ENCODE data around the gene QKI.

The QKI gene

GRCh38 chr6:163489584-163489983, 75.1 kb downstream of the QKI start:
- H4K91ac ChIP-seq (ENCODE audit: low read depth, low read length, poor library complexity): no peak overlapping the region
- H3K27ac ChIP-seq (replicated peaks; ENCODE audit: low read length): no peak overlapping the region
- no peak overlapping the region for H2AK5ac ChIP-seq (ENCODE audit: low read depth, low read length)
- no peaks in the 10 kb centered on the region for H3K79me1 ChIP-seq (ENCODE audit: low read depth, low read length)
- no peak overlapping the region for H2BK15ac ChIP-seq (ENCODE audit: low read length)
- no CpG with 5 or more reads among the region's 1 CpG for WGBS, 2 donors (ENCODE audit: extremely low coverage in 2 of 2, insufficient read length in 2 of 2, insufficient replicate concordance in 1 of 2)
- H3K27me3 ChIP-seq (ENCODE audit: control insufficient read depth in 3 of 3, insufficient read depth in 3 of 3, low read depth in 1 of 3, low read length in 3 of 3): no peaks in the 10 kb centered on the region
- no peaks in the 10 kb centered on the region for H3K9me3 ChIP-seq (replicated peaks in 1 of 2; ENCODE audit: control insufficient read depth in 2 of 2, insufficient read depth in 1 of 2, low read depth in 1 of 2, low read length in 2 of 2)
- no peak overlapping the region for H3K9ac ChIP-seq (ENCODE audit: low read depth, low read length, poor library complexity)
- no peak overlapping the region for H3K4ac ChIP-seq (ENCODE audit: low read length)
- H2BK12ac ChIP-seq (ENCODE audit: low read length): no peak overlapping the region
- no peak overlapping the region for H4K8ac ChIP-seq (ENCODE audit: low read depth, low read length)
- H3K4me1 ChIP-seq (ENCODE audit: control insufficient read depth in 2 of 2, insufficient read depth in 1 of 2, low read depth in 1 of 2, low read length in 2 of 2): peaks cover 4 to 6% of the 10 kb centered on the region in 2 donors
- no peak overlapping the region for H3K4me3 ChIP-seq (ENCODE audit: low read length in 2 of 2)
- H3K4me2 ChIP-seq (ENCODE audit: insufficient read depth, low read length, poor library complexity, severe bottlenecking): no peak overlapping the region
- no peak overlapping the region for H3K14ac ChIP-seq (ENCODE audit: low read length)
- no peak overlapping the region for H2AFZ ChIP-seq (ENCODE audit: low read length)
- H3K18ac ChIP-seq (ENCODE audit: low read length): no peak overlapping the region
- DNase-seq (ENCODE audit: low spot score): no peak
- H3K23ac ChIP-seq (ENCODE audit: low read depth, low read length, poor library complexity): no peak overlapping the region
- no peak overlapping the region for H2BK5ac ChIP-seq (ENCODE audit: low read length)
- peaks cover 0 to 75% of the 10 kb centered on the region in 2 donors for H3K36me3 ChIP-seq (replicated peaks in 1 of 2; ENCODE audit: control insufficient read depth in 2 of 2, insufficient read depth in 2 of 2, low read length in 2 of 2)
- no peak overlapping the region for H2BK120ac ChIP-seq (ENCODE audit: low read depth, low read length)

- Histone ChIP-seq H3K4me2 (ENCODE audit: insufficient read depth, low read length, poor library complexity, severe bottlenecking) (no peak overlapping the region), H2AK5ac (ENCODE audit: low read depth, low read length) (no peak overlapping the region), H2BK5ac (ENCODE audit: low read length) (no peak overlapping the region), H3K14ac (ENCODE audit: low read length) (no peak overlapping the region), H3K9ac (ENCODE audit: low read depth, low read length, poor library complexity) (no peak overlapping the region), H3K4me1 (ENCODE audit: control insufficient read depth in 2 of 2, insufficient read depth in 1 of 2, low read depth in 1 of 2, low read length in 2 of 2) (peaks cover 0 to 6% of the 10 kb centered on the region in 2 donors), H3K9me3 (replicated peaks in 1 of 2; ENCODE audit: control insufficient read depth in 2 of 2, insufficient read depth in 1 of 2, low read depth in 1 of 2, low read length in 2 of 2) (no peaks in the 10 kb centered on the region), H4K91ac (ENCODE audit: low read depth, low read length, poor library complexity) (no peak overlapping the region), H3K27me3 (ENCODE audit: control insufficient read depth in 3 of 3, insufficient read depth in 3 of 3, low read depth in 1 of 3, low read length in 3 of 3) (no peaks in the 10 kb centered on the region), H3K79me1 (ENCODE audit: low read depth, low read length) (no peaks in the 10 kb centered on the region), H3K36me3 (replicated peaks in 1 of 2; ENCODE audit: control insufficient read depth in 2 of 2, insufficient read depth in 2 of 2, low read length in 2 of 2) (peaks cover 0 to 74% of the 10 kb centered on the region in 2 donors), H2BK120ac (ENCODE audit: low read depth, low read length) (no peak overlapping the region), H3K4me3 (ENCODE audit: low read length in 2 of 2) (no peak overlapping the region), H2AFZ (ENCODE audit: low read length) (no peak overlapping the region), H3K4ac (ENCODE audit: low read length) (no peak overlapping the region), H3K23ac (ENCODE audit: low read depth, low read length, poor library complexity) (no peak overlapping the region), H3K27ac (replicated peaks; ENCODE audit: low read length) (no peak overlapping the region), H2BK12ac (ENCODE audit: low read length) (no peak overlapping the region), H3K18ac (ENCODE audit: low read length) (no peak overlapping the region), H2BK15ac (ENCODE audit: low read length) (no peak overlapping the region), H4K8ac (ENCODE audit: low read depth, low read length) (no peak overlapping the region)
- WGBS, 2 donors (ENCODE audit: extremely low coverage in 2 of 2, insufficient read length in 2 of 2, insufficient replicate concordance in 1 of 2): no CpG with 5 or more reads among the region's 4 CpGs
- no peak for DNase-seq (ENCODE audit: low spot score)
Measured at GRCh38 chr6:163490826-163491577, 76.5 kb downstream of the QKI start.

GRCh38 chr6:163491737-163492300, 77.3 kb downstream of the QKI start:
- Histone ChIP-seq H3K18ac (ENCODE audit: low read length) (no peak overlapping the region), H3K4me2 (ENCODE audit: insufficient read depth, low read length, poor library complexity, severe bottlenecking) (no peak overlapping the region), H3K9me3 (replicated peaks in 1 of 2; ENCODE audit: control insufficient read depth in 2 of 2, insufficient read depth in 1 of 2, low read depth in 1 of 2, low read length in 2 of 2) (no peaks in the 10 kb centered on the region), H2BK15ac (ENCODE audit: low read length) (no peak overlapping the region), H3K36me3 (replicated peaks in 1 of 2; ENCODE audit: control insufficient read depth in 2 of 2, insufficient read depth in 2 of 2, low read length in 2 of 2) (peaks cover 0 to 68% of the 10 kb centered on the region in 2 donors), H2BK120ac (ENCODE audit: low read depth, low read length) (no peak overlapping the region), H2BK5ac (ENCODE audit: low read length) (no peak overlapping the region), H2AFZ (ENCODE audit: low read length) (no peak overlapping the region), H4K91ac (ENCODE audit: low read depth, low read length, poor library complexity) (no peak overlapping the region), H4K8ac (ENCODE audit: low read depth, low read length) (no peak overlapping the region), H3K4ac (ENCODE audit: low read length) (no peak overlapping the region), H3K4me1 (ENCODE audit: control insufficient read depth in 2 of 2, insufficient read depth in 1 of 2, low read depth in 1 of 2, low read length in 2 of 2) (peaks cover 0 to 6% of the 10 kb centered on the region in 2 donors), H3K4me3 (ENCODE audit: low read length in 2 of 2) (no peak overlapping the region), H3K27me3 (ENCODE audit: control insufficient read depth in 3 of 3, insufficient read depth in 3 of 3, low read depth in 1 of 3, low read length in 3 of 3) (no peaks in the 10 kb centered on the region), H3K14ac (ENCODE audit: low read length) (no peak overlapping the region), H3K23ac (ENCODE audit: low read depth, low read length, poor library complexity) (no peak overlapping the region), H3K27ac (replicated peaks; ENCODE audit: low read length) (no peak overlapping the region), H2AK5ac (ENCODE audit: low read depth, low read length) (no peak overlapping the region), H3K9ac (ENCODE audit: low read depth, low read length, poor library complexity) (no peak overlapping the region), H2BK12ac (ENCODE audit: low read length) (no peak overlapping the region), H3K79me1 (ENCODE audit: low read depth, low read length) (no peaks in the 10 kb centered on the region)
- WGBS, 2 donors (ENCODE audit: extremely low coverage in 2 of 2, insufficient read length in 2 of 2, insufficient replicate concordance in 1 of 2): no CpG with 5 or more reads among the region's 4 CpGs
- DNase-seq (ENCODE audit: low spot score): no peak

GRCh38 chr6:163494279-163494727, 79.8 kb downstream of the QKI start:
- H3K9ac ChIP-seq (ENCODE audit: low read depth, low read length, poor library complexity): no peak overlapping the region
- H3K23ac ChIP-seq (ENCODE audit: low read depth, low read length, poor library complexity): no peak overlapping the region
- WGBS, 2 donors (ENCODE audit: extremely low coverage in 2 of 2, insufficient read length in 2 of 2, insufficient replicate concordance in 1 of 2): no CpG with 5 or more reads among the region's 6 CpGs
- H2BK5ac ChIP-seq (ENCODE audit: low read length): no peak overlapping the region
- H2AFZ ChIP-seq (ENCODE audit: low read length): no peak overlapping the region
- H3K4ac ChIP-seq (ENCODE audit: low read length): no peak overlapping the region
- no peak overlapping the region for H3K14ac ChIP-seq (ENCODE audit: low read length)
- H3K4me1 ChIP-seq (ENCODE audit: control insufficient read depth in 2 of 2, insufficient read depth in 1 of 2, low read depth in 1 of 2, low read length in 2 of 2): peaks cover 0 to 2% of the 10 kb centered on the region in 2 donors
- no peak overlapping the region for H2AK5ac ChIP-seq (ENCODE audit: low read depth, low read length)
- H3K4me2 ChIP-seq (ENCODE audit: insufficient read depth, low read length, poor library complexity, severe bottlenecking): no peak overlapping the region
- H3K4me3 ChIP-seq (ENCODE audit: low read length in 2 of 2): no peak overlapping the region
- H2BK15ac ChIP-seq (ENCODE audit: low read length): no peak overlapping the region
- peaks cover 0 to 5% of the 10 kb centered on the region in 2 donors for H3K9me3 ChIP-seq (replicated peaks in 1 of 2; ENCODE audit: control insufficient read depth in 2 of 2, insufficient read depth in 1 of 2, low read depth in 1 of 2, low read length in 2 of 2)
- H4K8ac ChIP-seq (ENCODE audit: low read depth, low read length): no peak overlapping the region
- H2BK120ac ChIP-seq (ENCODE audit: low read depth, low read length): no peak overlapping the region
- no peak overlapping the region for H4K91ac ChIP-seq (ENCODE audit: low read depth, low read length, poor library complexity)
- no peak overlapping the region for H3K18ac ChIP-seq (ENCODE audit: low read length)
- DNase-seq (ENCODE audit: low spot score): no peak
- H2BK12ac ChIP-seq (ENCODE audit: low read length): no peak overlapping the region
- H3K27ac ChIP-seq (replicated peaks; ENCODE audit: low read length): no peak overlapping the region
- H3K36me3 ChIP-seq (replicated peaks in 1 of 2; ENCODE audit: control insufficient read depth in 2 of 2, insufficient read depth in 2 of 2, low read length in 2 of 2): peaks cover 0 to 64% of the 10 kb centered on the region in 2 donors
- H3K79me1 ChIP-seq (ENCODE audit: low read depth, low read length): peaks cover 2% of the 10 kb centered on the region
- H3K27me3 ChIP-seq (ENCODE audit: control insufficient read depth in 3 of 3, insufficient read depth in 3 of 3, low read depth in 1 of 3, low read length in 3 of 3): no peaks in the 10 kb centered on the region

Data from neuronal stem cell (in vitro differentiated cells).